Adipocyte (in vitro differentiated cells): ENCODE measurements around the gene PPP4R1.

Experiments
- DNase-seq: peaks from one replicate; pipeline ENCODE4 v3.0.0-alpha.2; 2015; ENCODE audit warnings: low read depth
- H3K27me3 ChIP-seq: replicated peaks from 2 replicates; pipeline ENCODE4 v1.7.0; 2013; ENCODE audit warnings: mild to moderate bottlenecking, low read length, moderate library complexity; ENCODE audit not compliant: control insufficient read depth, insufficient read depth
- H3K36me3 ChIP-seq: 2 replicates; pipeline ENCODE4 v1.7.0; 2013; ENCODE audit warnings: low read length, mild to moderate bottlenecking, moderate library complexity; ENCODE audit not compliant: control insufficient read depth, insufficient read depth, severe bottlenecking
- H3K4me1 ChIP-seq: 2 replicates; pipeline ENCODE4 v1.7.0; 2013; ENCODE audit warnings: mild to moderate bottlenecking, low read length, moderate library complexity; ENCODE audit not compliant: control insufficient read depth, insufficient read depth
- H3K4me3 ChIP-seq: 2 replicates; pipeline ENCODE4 v1.7.0; 2013; ENCODE audit warnings: mild to moderate bottlenecking, low read length, moderate library complexity
- H3K9ac ChIP-seq: 2 replicates; pipeline ENCODE4 v1.7.0; 2013; ENCODE audit warnings: mild to moderate bottlenecking, low read length, moderate library complexity
- H3K9me3 ChIP-seq: 2 replicates; pipeline ENCODE4 v1.7.0; 2013; ENCODE audit warnings: mild to moderate bottlenecking, low read length, moderate library complexity; ENCODE audit not compliant: control insufficient read depth

The PPP4R1 gene

DNA sequence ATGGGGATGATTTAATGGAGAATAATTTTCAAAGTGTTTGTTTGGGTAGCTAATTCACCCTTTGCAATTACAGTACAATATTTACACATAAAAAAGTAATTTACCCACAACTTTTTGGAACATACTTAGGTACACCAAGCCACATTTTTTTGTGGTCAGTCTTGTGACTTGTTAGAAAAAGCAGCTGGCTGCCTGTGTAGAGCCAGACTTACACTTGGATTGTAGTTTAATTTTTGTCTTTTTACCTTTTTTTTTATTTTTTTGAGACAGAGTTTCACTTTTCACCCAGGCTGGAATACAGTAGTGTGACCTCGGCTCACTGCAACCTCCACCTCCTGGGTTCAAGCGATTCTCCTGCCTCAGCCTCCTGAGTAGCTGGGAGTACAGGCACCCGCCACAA lies 93.7 kb downstream of the PPP4R1 start:
- no peak overlapping the region for H3K4me3 ChIP-seq
- no peaks in the 10 kb centered on the region for H3K9me3 ChIP-seq
- no peak overlapping the region for H3K9ac ChIP-seq
- peak; percentile 36 for DNase-seq
- peaks cover 30% of the 10 kb centered on the region for H3K36me3 ChIP-seq
- peaks cover 25% of the 10 kb centered on the region for H3K4me1 ChIP-seq
- no peaks in the 10 kb centered on the region for H3K27me3 ChIP-seq

GRCh38 chr18:9519399-9519798 lies 95.0 kb downstream of the PPP4R1 start:
- DNase-seq, result no peak
- Histone ChIP-seq H3K9me3 (no peaks in the 10 kb centered on the region), H3K36me3 (peaks cover 18% of the 10 kb centered on the region), H3K4me1 (peaks cover 35% of the 10 kb centered on the region), H3K27me3 (no peaks in the 10 kb centered on the region), H3K9ac (no peak overlapping the region), H3K4me3 (no peak overlapping the region)

DNA sequence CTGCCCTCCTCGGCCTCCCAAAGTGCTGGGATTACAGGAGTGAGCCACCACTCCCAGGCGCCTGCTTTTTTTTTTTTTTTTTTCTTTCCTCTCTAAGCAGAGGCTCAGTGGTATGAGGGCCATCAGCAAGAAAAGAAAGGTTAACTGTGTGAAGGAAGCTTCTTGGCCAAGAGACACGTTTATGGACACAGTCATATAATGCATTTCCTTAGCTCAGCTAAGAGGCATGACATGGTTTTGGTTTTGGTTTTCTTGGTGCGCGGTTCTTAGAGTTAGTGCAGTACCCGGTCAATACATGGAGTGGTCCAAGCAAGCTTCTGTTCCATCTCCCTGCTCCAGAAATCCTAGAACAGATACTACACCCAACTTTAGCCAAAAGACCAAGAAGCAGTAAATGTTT lies 96.5 kb downstream of the PPP4R1 start:
- Histone ChIP-seq H3K4me3 (no peak overlapping the region), H3K4me1 (peaks cover 43% of the 10 kb centered on the region), H3K9ac (no peak overlapping the region), H3K9me3 (no peaks in the 10 kb centered on the region), H3K36me3 (peaks cover 11% of the 10 kb centered on the region), H3K27me3 (no peaks in the 10 kb centered on the region)
- DNase-seq, result no peak

DNA sequence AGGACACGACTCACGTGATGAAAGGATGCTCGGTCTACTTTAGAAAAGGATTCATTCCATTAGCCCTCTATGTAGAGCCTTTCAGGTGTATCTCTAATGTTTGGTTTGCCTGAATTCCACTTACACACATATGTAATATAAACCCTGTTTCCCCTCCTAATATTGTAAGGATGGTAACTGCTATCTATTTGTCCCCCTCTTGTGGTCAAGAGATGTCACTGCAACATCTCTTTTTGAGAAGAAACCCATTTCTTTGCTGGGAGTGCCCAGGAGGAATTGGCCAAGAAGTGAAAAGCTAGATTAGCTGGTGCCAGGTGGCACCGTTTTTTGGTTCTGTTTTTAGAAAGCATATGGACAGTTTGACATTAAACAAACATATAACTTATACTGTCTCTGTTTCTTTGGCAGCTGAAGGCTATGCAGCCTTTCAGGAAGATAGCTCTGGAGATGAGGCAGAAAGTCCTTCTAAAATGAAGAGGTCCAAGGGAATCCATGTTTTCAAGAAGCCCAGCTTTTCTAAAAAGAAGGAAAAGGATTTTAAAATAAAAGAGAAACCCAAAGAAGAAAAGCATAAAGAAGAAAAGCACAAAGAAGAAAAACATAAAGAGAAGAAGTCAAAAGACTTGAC lies 97.8 kb downstream of the PPP4R1 start:
- DNase-seq, result peak; percentile 83
- no peak overlapping the region for H3K4me3 ChIP-seq
- peaks cover 5% of the 10 kb centered on the region for H3K36me3 ChIP-seq
- peaks cover 40% of the 10 kb centered on the region for H3K4me1 ChIP-seq
- no peaks in the 10 kb centered on the region for H3K9me3 ChIP-seq
- H3K27me3 ChIP-seq, result no peaks in the 10 kb centered on the region
- no peak overlapping the region for H3K9ac ChIP-seq

- Histone ChIP-seq H3K4me3 (no peak overlapping the region), H3K27me3 (no peaks in the 10 kb centered on the region), H3K9ac (no peak overlapping the region), H3K4me1 (peaks cover 22% of the 10 kb centered on the region), H3K36me3 (peaks cover 5% of the 10 kb centered on the region), H3K9me3 (no peaks in the 10 kb centered on the region)
- DNase-seq, result peak; percentile 66
Observed at GRCh38 chr18:9513971-9514512, 100.3 kb downstream of the PPP4R1 start.

- Histone ChIP-seq H3K27me3 (no peaks in the 10 kb centered on the region), H3K4me1 (no peaks in the 10 kb centered on the region), H3K4me3 (no peak overlapping the region), H3K36me3 (peaks cover 3% of the 10 kb centered on the region), H3K9me3 (no peaks in the 10 kb centered on the region), H3K9ac (no peak overlapping the region)
- DNase-seq, result no peak
Observed at GRCh38 chr18:9508446-9509025, 105.8 kb downstream of the PPP4R1 start.

DNA sequence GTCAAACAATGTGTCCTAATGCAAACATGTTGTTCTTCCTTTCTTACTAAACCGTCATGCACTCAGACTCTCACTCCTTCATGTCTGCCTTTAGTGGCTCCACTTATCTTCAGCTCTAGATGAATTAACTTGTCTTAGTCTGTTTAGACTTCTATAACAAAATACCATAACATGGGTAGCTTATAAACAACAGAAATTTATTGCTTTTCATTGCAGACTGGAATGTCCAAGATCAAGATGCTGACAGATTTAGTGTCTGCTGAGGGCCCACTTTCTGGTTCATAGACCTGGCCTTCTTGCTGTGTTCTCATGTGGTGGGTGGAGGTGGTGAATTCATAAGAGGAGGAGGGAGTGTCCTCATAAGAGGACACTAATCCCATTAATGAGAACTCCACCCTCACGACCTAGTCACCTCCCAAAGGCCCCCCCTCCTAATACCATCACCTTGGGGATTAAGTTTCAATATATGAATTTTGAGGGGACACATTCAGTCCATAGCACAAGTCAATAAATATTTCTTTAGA lies 106.7 kb downstream of the PPP4R1 start:
- H3K9ac ChIP-seq, result no peak overlapping the region

GRCh38 chr18:9506046-9506792 lies 108.1 kb downstream of the PPP4R1 start:
- Histone ChIP-seq H3K4me3 (no peak overlapping the region), H3K36me3 (peaks cover 4% of the 10 kb centered on the region), H3K9ac (no peak overlapping the region), H3K27me3 (no peaks in the 10 kb centered on the region), H3K9me3 (no peaks in the 10 kb centered on the region), H3K4me1 (no peaks in the 10 kb centered on the region)
- peak; percentile 43 for DNase-seq

More for the DNA sequence above, 106.7 kb downstream of the PPP4R1 start:
- no peak for DNase-seq
- Histone ChIP-seq H3K4me3 (no peak overlapping the region), H3K27me3 (no peaks in the 10 kb centered on the region), H3K36me3 (no peaks in the 10 kb centered on the region), H3K4me1 (no peaks in the 10 kb centered on the region), H3K9me3 (no peaks in the 10 kb centered on the region)
